CD4-positive, alpha-beta T cell (primary cell): Measurements from ENCODE around the gene ATP11A. TPM values are rescaled to one million over a fixed set of nuclear protein-coding genes. Genes with fewer than 3 reads are reported as not detected.

Experiments used
- ATAC-seq: fragments of 200-7000 bp; cut with Tn5 transposase; one replicate; pipeline ENCODE4 v1.10.0; 2022; ENCODE audit warnings: mild to moderate bottlenecking; ENCODE audit not compliant: poor library complexity
- CTCF ChIA-PET: fragments of 350-600 bp; sonication (Branson Sonifier 250); formaldehyde crosslinking; loops from one replicate; lab custom pipeline; 2021; ENCODE audit warnings: antibody characterized with exemption, inconsistent platforms; lab: Charles Lee
- POLR2A ChIA-PET: fragments of 350-600 bp; sonication (Branson Sonifier 250); formaldehyde crosslinking; loops from one replicate; lab custom pipeline; 2021; ENCODE audit warnings: antibody characterized with exemption, inconsistent platforms; lab: Charles Lee
- DNase-seq, 14 experiments: peaks; one replicate each; pipeline ENCODE4 v3.0.0-alpha.2; 2013 to 2020; ENCODE audit warnings: mixed read lengths in 2 of 14
- H3K27ac ChIP-seq, 2 donors: one replicate each; pipeline versions ENCODE4 v1.5.1 to v1.7.0; 2013; ENCODE audit warnings: low read length in 2 of 2, low read depth in 1 of 2, mild to moderate bottlenecking in 1 of 2
- H3K27me3 ChIP-seq, 2 experiments: 1 replicate in 1 of 2; 2 replicates in 1 of 2; pipeline versions ENCODE4 v1.6.1 to v1.7.0; 2013; ENCODE audit warnings: low read length in 2 of 2, control low read depth in 1 of 2, mild to moderate bottlenecking in 1 of 2, moderate library complexity in 1 of 2; ENCODE audit not compliant: insufficient read depth in 2 of 2, control insufficient read depth in 1 of 2
- H3K36me3 ChIP-seq: one replicate; pipeline ENCODE4 v1.6.1; 2013; ENCODE audit warnings: low read length, control low read depth; ENCODE audit not compliant: insufficient read depth
- H3K4me1 ChIP-seq: one replicate; pipeline ENCODE4 v1.6.1; 2013; ENCODE audit warnings: low read length, control low read depth; ENCODE audit not compliant: insufficient read depth
- H3K4me3 ChIP-seq: one replicate; pipeline ENCODE4 v1.5.1; 2013; ENCODE audit warnings: mild to moderate bottlenecking, low read length, moderate library complexity
- H3K9me3 ChIP-seq, 2 experiments: 1 replicate in 1 of 2; 2 replicates in 1 of 2; pipeline versions ENCODE4 v1.6.1 to v1.7.0; 2013; ENCODE audit warnings: low read length in 2 of 2, mild to moderate bottlenecking in 2 of 2, control low read depth in 1 of 2, moderate library complexity in 1 of 2; ENCODE audit not compliant: control insufficient read depth in 1 of 2, insufficient read depth in 1 of 2
- H3K27ac Mint-ChIP-seq: one replicate; pipeline ENCODE4 v1.8.0; 2020; ENCODE audit warnings: mixed read lengths
- H3K27me3 Mint-ChIP-seq: one replicate; pipeline ENCODE4 v1.8.0; 2021; ENCODE audit warnings: mixed read lengths
- H3K36me3 Mint-ChIP-seq: one replicate; pipeline ENCODE4 v1.8.0; 2021; ENCODE audit warnings: low read depth, mixed read lengths
- H3K4me1 Mint-ChIP-seq: one replicate; pipeline ENCODE4 v1.8.0; 2021; ENCODE audit warnings: low read depth, mixed read lengths
- H3K4me3 Mint-ChIP-seq: one replicate; pipeline ENCODE4 v1.8.0; 2020; ENCODE audit warnings: mild to moderate bottlenecking, mixed read lengths
- H3K9me3 Mint-ChIP-seq: one replicate; pipeline ENCODE4 v1.8.0; 2020; ENCODE audit warnings: mixed read lengths
- intact Hi-C, 2 experiments: fragments of 100-400 bp; cut with DNase I in 1 of 2; cut with micrococcal nuclease in 1 of 2; formaldehyde crosslinking; loops; one replicate each; pipeline versions ENCODE4 v1.15.1 to v1.9.0; 2023 to 2025; cut with DNase I, micrococcal nuclease
- total RNA-seq, 174 experiments: library from RNA in 2 of 174; stranded (reverse) in 2 of 174; gene quantifications; one replicate each; pipeline ENCODE4 v1.2.3 and lab custom pipeline; 2021 to 2026
- TF ChIP-seq, protein P1 (sequence below): fragments of 200-600 bp; IDR thresholded peaks from one replicate; pipeline ENCODE4 v1.8.0; 2022; ENCODE audit warnings: antibody characterized with exemption, mild to moderate bottlenecking

ATP11A gene
- total RNA-seq, 2 experiments from 2014 or later: 56.7 to 66.8 TPM

DNA sequence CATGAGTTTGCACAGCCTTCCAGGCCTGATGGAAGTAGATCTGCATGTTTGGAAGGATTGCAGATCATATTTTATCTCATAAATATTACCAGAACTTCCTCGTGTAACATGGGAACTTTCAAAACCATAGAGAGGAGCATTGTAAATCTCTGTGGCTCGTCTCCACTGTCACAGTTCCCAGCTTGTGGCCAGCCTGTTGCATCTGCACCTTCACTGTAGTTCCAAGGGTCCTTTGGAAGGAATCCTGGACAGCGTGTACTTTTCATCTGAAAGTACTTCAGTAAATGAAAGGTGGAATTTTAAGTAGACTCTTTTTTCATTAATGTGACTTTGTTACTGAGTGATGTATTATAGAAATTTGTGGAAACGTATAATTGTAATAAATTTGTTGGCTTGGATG lies 105.4 kb downstream of the ATP11A start:
- H3K4me1 Mint-ChIP-seq: peaks cover 9% of the 10 kb centered on the region
- no peaks in the 10 kb centered on the region for H3K27me3 ChIP-seq
- peaks cover 3 to 5% of the 10 kb centered on the region in 2 experiments for H3K9me3 ChIP-seq
- DNase-seq (no peak), ATAC-seq (no peak)
- ChIA-PET CTCF (no interaction called here), POLR2A (no interaction called here)
- H3K4me3 ChIP-seq: no peak overlapping the region
- peaks cover 5% of the 10 kb centered on the region for H3K4me1 ChIP-seq
- peaks cover 53% of the 10 kb centered on the region for H3K36me3 Mint-ChIP-seq
- H3K4me3 Mint-ChIP-seq: no peak overlapping the region
- TF ChIP-seq, protein P1, sequence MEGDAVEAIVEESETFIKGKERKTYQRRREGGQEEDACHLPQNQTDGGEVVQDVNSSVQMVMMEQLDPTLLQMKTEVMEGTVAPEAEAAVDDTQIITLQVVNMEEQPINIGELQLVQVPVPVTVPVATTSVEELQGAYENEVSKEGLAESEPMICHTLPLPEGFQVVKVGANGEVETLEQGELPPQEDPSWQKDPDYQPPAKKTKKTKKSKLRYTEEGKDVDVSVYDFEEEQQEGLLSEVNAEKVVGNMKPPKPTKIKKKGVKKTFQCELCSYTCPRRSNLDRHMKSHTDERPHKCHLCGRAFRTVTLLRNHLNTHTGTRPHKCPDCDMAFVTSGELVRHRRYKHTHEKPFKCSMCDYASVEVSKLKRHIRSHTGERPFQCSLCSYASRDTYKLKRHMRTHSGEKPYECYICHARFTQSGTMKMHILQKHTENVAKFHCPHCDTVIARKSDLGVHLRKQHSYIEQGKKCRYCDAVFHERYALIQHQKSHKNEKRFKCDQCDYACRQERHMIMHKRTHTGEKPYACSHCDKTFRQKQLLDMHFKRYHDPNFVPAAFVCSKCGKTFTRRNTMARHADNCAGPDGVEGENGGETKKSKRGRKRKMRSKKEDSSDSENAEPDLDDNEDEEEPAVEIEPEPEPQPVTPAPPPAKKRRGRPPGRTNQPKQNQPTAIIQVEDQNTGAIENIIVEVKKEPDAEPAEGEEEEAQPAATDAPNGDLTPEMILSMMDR: no peak
- peaks cover 17% of the 10 kb centered on the region for H3K36me3 ChIP-seq
- no peaks in the 10 kb centered on the region for H3K27me3 Mint-ChIP-seq
- peaks cover 6% of the 10 kb centered on the region for H3K9me3 Mint-ChIP-seq
- intact Hi-C loops: no loop called here
- H3K27ac Mint-ChIP-seq: no peak overlapping the region
- no peak overlapping the region for H3K27ac ChIP-seq

- ATAC-seq (no peak), DNase-seq (no peak)
- ChIA-PET CTCF (no interaction called here), POLR2A (no interaction called here)
- peaks cover 46% of the 10 kb centered on the region for H3K36me3 Mint-ChIP-seq
- intact Hi-C loops: no loop called here
- peaks cover 9% of the 10 kb centered on the region for H3K4me1 Mint-ChIP-seq
- H3K9me3 ChIP-seq: peaks cover 3 to 5% of the 10 kb centered on the region in 2 experiments
- H3K27me3 Mint-ChIP-seq: no peaks in the 10 kb centered on the region
- H3K27me3 ChIP-seq: no peaks in the 10 kb centered on the region
- no peak overlapping the region for H3K27ac Mint-ChIP-seq
- TF ChIP-seq, protein P1: no peak
- peaks cover 5% of the 10 kb centered on the region for H3K4me1 ChIP-seq
- H3K9me3 Mint-ChIP-seq: peaks cover 6% of the 10 kb centered on the region
- H3K36me3 ChIP-seq: peaks cover 11% of the 10 kb centered on the region
- H3K4me3 ChIP-seq: no peak overlapping the region
- no peak overlapping the region for H3K4me3 Mint-ChIP-seq
- H3K27ac ChIP-seq: no peak overlapping the region
Observed at GRCh38 chr13:112796190-112796915, 106.5 kb downstream of the ATP11A start.

DNA sequence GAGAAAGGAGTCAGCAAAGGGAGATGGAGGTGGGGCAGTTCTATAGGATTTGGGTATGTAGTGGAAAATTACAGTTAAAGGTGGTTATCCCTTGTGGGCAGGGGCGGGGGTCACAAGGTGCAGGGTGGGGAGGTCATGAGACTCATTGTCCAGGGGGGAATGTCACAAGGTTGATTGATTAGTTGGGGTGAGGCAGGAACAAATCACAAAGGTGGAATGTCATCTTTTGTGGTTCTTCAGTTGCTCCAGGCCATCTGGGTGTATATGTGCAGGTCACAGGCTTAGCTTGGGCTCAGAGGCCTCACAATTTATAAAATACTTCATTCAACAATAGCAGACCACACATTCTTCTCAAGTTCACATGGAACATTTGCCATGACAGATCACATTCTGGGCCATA lies 109.6 kb downstream of the ATP11A start:
- no peak for DNase-seq
- CTCF ChIA-PET: no interaction called here
- intact Hi-C loops: no loop called here
- no peak for ATAC-seq
- Mint-ChIP-seq H3K36me3 (peaks cover 35% of the 10 kb centered on the region), H3K4me1 (no peaks in the 10 kb centered on the region), H3K4me3 (no peak overlapping the region), H3K27me3 (no peaks in the 10 kb centered on the region), H3K27ac (no peak overlapping the region), H3K9me3 (peaks cover 6% of the 10 kb centered on the region)
- H3K36me3 ChIP-seq: no peaks in the 10 kb centered on the region
- H3K4me1 ChIP-seq: no peaks in the 10 kb centered on the region
- H3K9me3 ChIP-seq: peaks cover 0 to 5% of the 10 kb centered on the region in 2 experiments
- TF ChIP-seq, protein P1: no peak
- no peak overlapping the region for H3K27ac ChIP-seq
- no peaks in the 10 kb centered on the region for H3K27me3 ChIP-seq
- no peak overlapping the region for H3K4me3 ChIP-seq
- POLR2A ChIA-PET: no interaction called here
